HG03457 (cell line): ENCODE measurements around the gene TMEM263.
"Not testable (repeated sequence)": the region's sequence is repeated elsewhere in the genome, so short reads cannot be mapped to it uniquely, and the experiment has no call there.

Experiments
- ATAC-seq: cut with Tn5 transposase; IDR thresholded peaks from one replicate; pipeline ENCODE4 v1.9.1; 2021; ENCODE audit warnings: moderate number of reproducible peaks; ENCODE audit not compliant: unreplicated experiment

The TMEM263 gene

GRCh38 chr12:106985479-106985878, 29.8 kb downstream of the TMEM263 start:
- ATAC-seq = no peak

- no peak for ATAC-seq
Observed at GRCh38 chr12:106986135-106986534, 30.4 kb downstream of the TMEM263 start.

- peak; percentile 83 for ATAC-seq
Observed at GRCh38 chr12:106986625-106987389, 31.1 kb downstream of the TMEM263 start, which contains the start of gene MTERF2. MTERF2 (minus strand) TSS chr12:106987146; CDS start chr12:106978714, 8,432 bp downstream.

GRCh38 chr12:106987846-106988245, 32.1 kb downstream of the TMEM263 start:
- no peak for ATAC-seq

- no peak for ATAC-seq
Observed at GRCh38 chr12:106994579-106995220, 39.0 kb downstream of the TMEM263 start.

- not testable (repeated sequence) for ATAC-seq
Observed at GRCh38 chr12:106996102-106996501, 40.4 kb downstream of the TMEM263 start.

- no peak for ATAC-seq
Observed at GRCh38 chr12:106997916-106998315, 42.2 kb downstream of the TMEM263 start.

- no peak for ATAC-seq
Observed at GRCh38 chr12:106999446-106999845, 43.7 kb downstream of the TMEM263 start.

GRCh38 chr12:107002665-107003064, 47.0 kb downstream of the TMEM263 start:
- ATAC-seq = not testable (repeated sequence)

GRCh38 chr12:107007411-107007810, 51.7 kb downstream of the TMEM263 start:
- ATAC-seq = no peak

GRCh38 chr12:107011519-107011918, 55.8 kb downstream of the TMEM263 start:
- ATAC-seq = no peak

GRCh38 chr12:107012736-107013425, 57.2 kb downstream of the TMEM263 start:
- no peak for ATAC-seq

GRCh38 chr12:107014055-107014454, 58.3 kb downstream of the TMEM263 start:
- no peak for ATAC-seq

GRCh38 chr12:107017042-107017441, 61.3 kb downstream of the TMEM263 start:
- ATAC-seq = no peak

GRCh38 chr12:107019546-107019945, 63.8 kb downstream of the TMEM263 start:
- ATAC-seq = no peak
